ENCODE data around the gene SLC26A1.

Gene SLC26A1

GRCh38 chr4:1004557-1005485, 11.6 kb upstream of the SLC26A1 start:
- Histone ChIP-seq H3K9ac (ENCODE audit: low read length) (no peak overlapping the region), H3K4ac (ENCODE audit: low read depth, low read length) (no peak overlapping the region), H3K79me2 (ENCODE audit: control insufficient read depth, insufficient read depth, low read length, poor library complexity) (no peaks in the 10 kb centered on the region), H4K8ac (ENCODE audit: low read depth, low read length) (no peak overlapping the region), H3K36me3 (ENCODE audit: control insufficient read depth in 1 of 2, insufficient read depth in 2 of 2, low read length in 2 of 2) (no peaks in the 10 kb centered on the region), H3K23ac (ENCODE audit: low read length) (no peak overlapping the region), H3K27ac (ENCODE audit: low read depth, low read length) (no peak overlapping the region), H3K18ac (ENCODE audit: low read length) (no peak overlapping the region), H3K14ac (ENCODE audit: low read length) (no peak overlapping the region), H2AK5ac (ENCODE audit: low read length) (no peak overlapping the region), H3K9me3 (ENCODE audit: insufficient read depth, low read depth, low read length) (peaks cover 23% of the 10 kb centered on the region), H2AFZ (ENCODE audit: insufficient read depth, low read length, poor library complexity) (no peak overlapping the region), H3K79me1 (ENCODE audit: low read length) (no peaks in the 10 kb centered on the region), H2BK12ac (ENCODE audit: low read length) (no peak overlapping the region), H3K4me1 (ENCODE audit: control insufficient read depth in 1 of 2, insufficient read depth in 2 of 2, low read length in 2 of 2) (peaks cover 7 to 10% of the 10 kb centered on the region in 2 experiments), H2BK5ac (ENCODE audit: low read depth, low read length, poor library complexity) (no peak overlapping the region), H3K4me3 (ENCODE audit: low read depth, low read length) (no peak overlapping the region), H3K4me2 (ENCODE audit: low read length) (no peak overlapping the region), H4K12ac (ENCODE audit: low read depth, low read length) (no peak overlapping the region), H4K91ac (ENCODE audit: low read depth, low read length) (no peak overlapping the region), H2BK120ac (ENCODE audit: insufficient read depth, low read length, poor library complexity) (no peak overlapping the region), H3K27me3 (ENCODE audit: insufficient read depth, low read length) (peaks cover 64% of the 10 kb centered on the region)
- DNase-seq: no peak
- no CpG with 5 or more reads among the region's 25 CpGs for WGBS (ENCODE audit: extremely low coverage, insufficient coverage, insufficient read length)

DNA sequence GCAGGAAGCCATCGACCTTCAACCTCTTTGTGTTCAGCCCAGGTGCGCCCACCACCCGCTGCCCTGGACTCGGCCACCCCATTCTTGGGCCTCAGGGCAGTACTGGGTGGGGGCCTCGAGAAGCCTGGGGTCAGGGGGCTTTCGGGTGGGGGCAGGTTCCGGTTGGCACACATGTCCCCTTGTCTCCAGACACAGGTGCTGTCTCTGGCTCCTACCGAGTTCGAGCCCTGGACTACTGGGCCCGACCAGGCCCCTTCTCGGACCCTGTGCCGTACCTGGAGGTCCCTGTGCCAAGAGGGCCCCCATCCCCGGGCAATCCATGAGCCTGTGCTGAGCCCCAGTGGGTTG, 10.8 kb upstream of the SLC26A1 start:
- Histone ChIP-seq H3K18ac (ENCODE audit: low read length) (no peak overlapping the region), H2AK5ac (ENCODE audit: low read length) (no peak overlapping the region), H3K4ac (ENCODE audit: low read depth, low read length) (no peak overlapping the region), H3K4me3 (ENCODE audit: low read depth, low read length) (no peak overlapping the region), H3K79me2 (ENCODE audit: control insufficient read depth, insufficient read depth, low read length, poor library complexity) (no peaks in the 10 kb centered on the region), H2BK12ac (ENCODE audit: low read length) (no peak overlapping the region), H3K36me3 (ENCODE audit: control insufficient read depth in 1 of 2, insufficient read depth in 2 of 2, low read length in 2 of 2) (no peaks in the 10 kb centered on the region), H3K14ac (ENCODE audit: low read length) (no peak overlapping the region), H2BK120ac (ENCODE audit: insufficient read depth, low read length, poor library complexity) (no peak overlapping the region), H3K27me3 (ENCODE audit: insufficient read depth, low read length) (peaks cover 62% of the 10 kb centered on the region), H3K4me2 (ENCODE audit: low read length) (no peak overlapping the region), H4K8ac (ENCODE audit: low read depth, low read length) (no peak overlapping the region), H4K12ac (ENCODE audit: low read depth, low read length) (no peak overlapping the region), H3K4me1 (ENCODE audit: control insufficient read depth in 1 of 2, insufficient read depth in 2 of 2, low read length in 2 of 2) (peaks cover 3 to 5% of the 10 kb centered on the region in 2 experiments), H2BK5ac (ENCODE audit: low read depth, low read length, poor library complexity) (no peak overlapping the region), H3K27ac (ENCODE audit: low read depth, low read length) (no peak overlapping the region), H2AFZ (ENCODE audit: insufficient read depth, low read length, poor library complexity) (no peak overlapping the region), H3K79me1 (ENCODE audit: low read length) (no peaks in the 10 kb centered on the region), H3K23ac (ENCODE audit: low read length) (no peak overlapping the region), H3K9ac (ENCODE audit: low read length) (no peak overlapping the region), H3K9me3 (ENCODE audit: insufficient read depth, low read depth, low read length) (peaks cover 22% of the 10 kb centered on the region), H4K91ac (ENCODE audit: low read depth, low read length) (no peak overlapping the region)
- WGBS (ENCODE audit: extremely low coverage, insufficient coverage, insufficient read length): no CpG with 5 or more reads among the region's 13 CpGs
- DNase-seq: no peak

- no peaks in the 10 kb centered on the region for H3K79me1 ChIP-seq (ENCODE audit: low read length)
- H3K4ac ChIP-seq (ENCODE audit: low read depth, low read length): no peak overlapping the region
- no peak overlapping the region for H2BK5ac ChIP-seq (ENCODE audit: low read depth, low read length, poor library complexity)
- peaks cover 58% of the 10 kb centered on the region for H3K27me3 ChIP-seq (ENCODE audit: insufficient read depth, low read length)
- H4K8ac ChIP-seq (ENCODE audit: low read depth, low read length): no peak overlapping the region
- peak overlapping the region; percentile 32 for H3K4me2 ChIP-seq (ENCODE audit: low read length)
- H3K23ac ChIP-seq (ENCODE audit: low read length): no peak overlapping the region
- no peak overlapping the region for H4K12ac ChIP-seq (ENCODE audit: low read depth, low read length)
- H2BK120ac ChIP-seq (ENCODE audit: insufficient read depth, low read length, poor library complexity): no peak overlapping the region
- no peak overlapping the region for H3K4me3 ChIP-seq (ENCODE audit: low read depth, low read length)
- H2AFZ ChIP-seq (ENCODE audit: insufficient read depth, low read length, poor library complexity): no peak overlapping the region
- no peak overlapping the region for H3K9ac ChIP-seq (ENCODE audit: low read length)
- H4K91ac ChIP-seq (ENCODE audit: low read depth, low read length): no peak overlapping the region
- no peaks in the 10 kb centered on the region for H3K36me3 ChIP-seq (ENCODE audit: control insufficient read depth in 1 of 2, insufficient read depth in 2 of 2, low read length in 2 of 2)
- no peaks in the 10 kb centered on the region for H3K79me2 ChIP-seq (ENCODE audit: control insufficient read depth, insufficient read depth, low read length, poor library complexity)
- H2BK12ac ChIP-seq (ENCODE audit: low read length): no peak overlapping the region
- H3K4me1 ChIP-seq (ENCODE audit: control insufficient read depth in 1 of 2, insufficient read depth in 2 of 2, low read length in 2 of 2): peaks cover 2 to 3% of the 10 kb centered on the region in 2 experiments
- H3K14ac ChIP-seq (ENCODE audit: low read length): no peak overlapping the region
- H3K9me3 ChIP-seq (ENCODE audit: insufficient read depth, low read depth, low read length): peaks cover 20% of the 10 kb centered on the region
- H2AK5ac ChIP-seq (ENCODE audit: low read length): no peak overlapping the region
- no CpG with 5 or more reads among the region's 63 CpGs for WGBS (ENCODE audit: extremely low coverage, insufficient coverage, insufficient read length)
- H3K27ac ChIP-seq (ENCODE audit: low read depth, low read length): no peak overlapping the region
- DNase-seq: no peak
- H3K18ac ChIP-seq (ENCODE audit: low read length): no peak overlapping the region
Observed at GRCh38 chr4:1003271-1004070, 10.3 kb upstream of the SLC26A1 start.

GRCh38 chr4:1002631-1003251, 9.5 kb upstream of the SLC26A1 start:
- H3K27ac ChIP-seq (ENCODE audit: low read depth, low read length): no peak overlapping the region
- no peak overlapping the region for H3K4ac ChIP-seq (ENCODE audit: low read depth, low read length)
- no peak for DNase-seq
- H3K27me3 ChIP-seq (ENCODE audit: insufficient read depth, low read length): peaks cover 62% of the 10 kb centered on the region
- H3K18ac ChIP-seq (ENCODE audit: low read length): no peak overlapping the region
- no peak overlapping the region for H2BK12ac ChIP-seq (ENCODE audit: low read length)
- no peak overlapping the region for H3K23ac ChIP-seq (ENCODE audit: low read length)
- H3K4me1 ChIP-seq (ENCODE audit: control insufficient read depth in 1 of 2, insufficient read depth in 2 of 2, low read length in 2 of 2): peaks cover 2 to 3% of the 10 kb centered on the region in 2 experiments
- H3K9me3 ChIP-seq (ENCODE audit: insufficient read depth, low read depth, low read length): peaks cover 20% of the 10 kb centered on the region
- H3K79me2 ChIP-seq (ENCODE audit: control insufficient read depth, insufficient read depth, low read length, poor library complexity): no peaks in the 10 kb centered on the region
- no peak overlapping the region for H2BK120ac ChIP-seq (ENCODE audit: insufficient read depth, low read length, poor library complexity)
- no peak overlapping the region for H4K8ac ChIP-seq (ENCODE audit: low read depth, low read length)
- H3K79me1 ChIP-seq (ENCODE audit: low read length): no peaks in the 10 kb centered on the region
- H2AK5ac ChIP-seq (ENCODE audit: low read length): no peak overlapping the region
- no peak overlapping the region for H4K12ac ChIP-seq (ENCODE audit: low read depth, low read length)
- no peak overlapping the region for H2AFZ ChIP-seq (ENCODE audit: insufficient read depth, low read length, poor library complexity)
- H4K91ac ChIP-seq (ENCODE audit: low read depth, low read length): no peak overlapping the region
- no peak overlapping the region for H3K4me3 ChIP-seq (ENCODE audit: low read depth, low read length)
- no CpG with 5 or more reads among the region's 75 CpGs for WGBS (ENCODE audit: extremely low coverage, insufficient coverage, insufficient read length)
- H2BK5ac ChIP-seq (ENCODE audit: low read depth, low read length, poor library complexity): no peak overlapping the region
- H3K4me2 ChIP-seq (ENCODE audit: low read length): peak overlapping the region; percentile 38
- H3K9ac ChIP-seq (ENCODE audit: low read length): no peak overlapping the region
- no peak overlapping the region for H3K14ac ChIP-seq (ENCODE audit: low read length)
- no peaks in the 10 kb centered on the region for H3K36me3 ChIP-seq (ENCODE audit: control insufficient read depth in 1 of 2, insufficient read depth in 2 of 2, low read length in 2 of 2)
